ENCODE measurements around the gene HSPE1. TPM values are rescaled to one million over a fixed set of nuclear protein-coding genes. Genes with fewer than 3 reads are reported as not detected.

The HSPE1 gene
- total and polyA plus RNA-seq, 2 of the 8 experiments (the other 6 are each of a cell fraction or from before 2014, with no cell fraction given), result 206 to 377 TPM

- Histone ChIP-seq H2AK5ac (ENCODE audit: low read depth, low read length) (no peak overlapping the region), H3K9me3 (ENCODE audit: insufficient read depth in 2 of 2, low read depth in 1 of 2, low read length in 1 of 2) (no peaks in the 10 kb centered on the region), H4K20me1 (replicated peaks in 1 of 2; ENCODE audit: control insufficient read depth in 1 of 2, insufficient read depth in 2 of 2, low read length in 2 of 2) (peaks cover 11 to 18% of the 10 kb centered on the region in 2 experiments), H3K79me2 (ENCODE audit: control insufficient read depth in 1 of 2, insufficient read depth in 2 of 2, low read length in 2 of 2) (peaks cover 50 to 86% of the 10 kb centered on the region in 2 experiments), H2BK5ac (ENCODE audit: low read depth, low read length) (peak overlapping the region; percentile 93; the same call in 1 of the 2 replicates), H2BK120ac (replicated peaks; ENCODE audit: low read depth, low read length) (no peak overlapping the region), H3K4ac (replicated peaks; ENCODE audit: insufficient read length, low read depth, low read length) (no peak overlapping the region), H3K14ac (ENCODE audit: insufficient read length) (no peak overlapping the region), H2BK12ac (ENCODE audit: low read depth, low read length) (no peak overlapping the region; the same call in 1 of the 2 replicates), H3K4me1 (replicated peaks in 1 of 4; ENCODE audit: control insufficient read depth in 3 of 4, insufficient read depth in 4 of 4, low read length in 3 of 4) (peaks cover 2 to 7% (median 4%) of the 10 kb centered on the region in 4 experiments; a peak in 5 of 7 replicates), H3K56ac (replicated peaks; ENCODE audit: insufficient read length, low read depth, low read length) (peak overlapping the region; percentile 83), H3K36me3 (ENCODE audit: control insufficient read depth in 2 of 4, insufficient read depth in 4 of 4, low read length in 3 of 4) (peaks cover 24 to 76% (median 51%) of the 10 kb centered on the region in 4 experiments), H3K9ac (replicated peaks in 1 of 4; ENCODE audit: extremely low read depth in 1 of 4, low read depth in 3 of 4, low read length in 3 of 4) (peak overlapping the region; percentile 80 to 94 (median 88)), H3K18ac (ENCODE audit: extremely low read depth, low read length) (no peak overlapping the region), H3K23ac (ENCODE audit: insufficient read length) (no peak overlapping the region), H3K23me2 (ENCODE audit: low read depth, low read length) (peaks cover 4% of the 10 kb centered on the region; the same call in 1 of the 2 replicates), H3K79me1 (ENCODE audit: low read depth, low read length) (0 out of 2 replicates have a peak, but pooled peaks cover 2% of the 10 kb centered on the region), H3K4me3 (ENCODE audit: extremely low read depth in 1 of 4, insufficient read depth in 2 of 4, low read depth in 3 of 4, low read length in 4 of 4) (peak overlapping the region; percentile 85 to 94 (median 90)), H3K27ac (ENCODE audit: low read depth, low read length) (no peak overlapping the region; the same call in 1 of the 2 replicates), H3K27me3 (replicated peaks in 1 of 4; ENCODE audit: control insufficient read depth in 3 of 4, extremely low read depth in 1 of 4, insufficient read depth in 3 of 4, low read length in 3 of 4) (no peaks in the 10 kb centered on the region), H4K8ac (ENCODE audit: extremely low read depth, insufficient read depth, low read length) (peak overlapping the region; percentile 96), H4K5ac (ENCODE audit: insufficient read length, low read depth, low read length) (peak overlapping the region; percentile 49), H4K91ac (replicated peaks; ENCODE audit: insufficient read length, low read length) (no peak overlapping the region), H3K4me2 (ENCODE audit: insufficient read depth in 1 of 2, low read depth in 2 of 2, low read length in 2 of 2) (peak overlapping the region; percentile 61 to 66), H2BK20ac (ENCODE audit: low read length) (no peak overlapping the region), H2AFZ (ENCODE audit: low read length) (no peak overlapping the region), H2BK15ac (ENCODE audit: low read length) (no peak overlapping the region)
- DNase-seq (ENCODE audit: low read depth in 1 of 2, low spot score in 2 of 2) (no peak), FAIRE-seq (no peak)
- TF ChIP-seq RAD21 (IDR thresholded peaks at IDR 0.05 in 1 of 2, conservative IDR thresholded peaks at IDR 0.05 in 1 of 2; ENCODE audit: low read depth in 2 of 2, low read length in 2 of 2) (no peak), EZH2 (IDR thresholded peaks at IDR 0.05; ENCODE audit: low read depth, low read length, severe bottlenecking) (no peak), SUZ12 (IDR thresholded peaks at IDR 0.05; ENCODE audit: low read length) (no peak), RXRA (IDR thresholded peaks at IDR 0.05; ENCODE audit: insufficient read depth, low read depth, low read length) (no peak), RBBP5 (IDR thresholded peaks at IDR 0.05; ENCODE audit: borderline replicate concordance, low read depth, low read length) (no peak)
- POLR2A ChIA-PET (ENCODE audit: partially characterized antibody), result interaction anchor here (0.6 to 15.2 kb wide), 29 partner anchors 9 to 220 kb away, joined by 3 to 270 read pairs (median 4); partner anchors contain the start of genes COQ10B, MARS2, MOB4 and SF3B1
- 9% methylated on average over 14 of the region's 14 CpGs; no CpG with 5 or more reads in 1 of the 2 experiments for WGBS, 2 experiments (ENCODE audit: extremely low coverage in 1 of 2, insufficient coverage in 1 of 2, insufficient read length in 1 of 2, insufficient replicate concordance in 2 of 2, low coverage in 1 of 2, low lambda C conversion rate in 2 of 2, missing lambda C conversion rate in 1 of 2)
- CTCF ChIA-PET (ENCODE audit: partially characterized antibody), result interaction anchor here (0.6 to 1.2 kb wide), 3 partner anchors 20 to 207 kb away, joined by 3 read pairs; partner anchors contain the start of gene MARS2
Observed at GRCh38 chr2:197498235-197498936, 1.8 kb upstream of the HSPE1 start.
